ENCODE data around the gene RYR1. TPM values are rescaled to one million over a fixed set of nuclear protein-coding genes. Genes with fewer than 3 reads are reported as not detected.

RYR1 gene
- total and polyA plus RNA-seq, 11 donors, result 0.44 to 2.1 (median 0.86) TPM

GRCh38 chr19:38413416-38413815 lies 20.1 kb upstream of the RYR1 start:
- no peak for ATAC-seq
- intact Hi-C loops (cut with DNase I), result loop anchor here in 1 of 10 donors (10.0 kb wide), 1 partner anchor 541 kb away; no protein-coding TSS in a partner anchor
- WGBS, 4 donors, result 90 to 96% (median 92%) methylated on average over 6 of the region's 6 CpGs

DNA sequence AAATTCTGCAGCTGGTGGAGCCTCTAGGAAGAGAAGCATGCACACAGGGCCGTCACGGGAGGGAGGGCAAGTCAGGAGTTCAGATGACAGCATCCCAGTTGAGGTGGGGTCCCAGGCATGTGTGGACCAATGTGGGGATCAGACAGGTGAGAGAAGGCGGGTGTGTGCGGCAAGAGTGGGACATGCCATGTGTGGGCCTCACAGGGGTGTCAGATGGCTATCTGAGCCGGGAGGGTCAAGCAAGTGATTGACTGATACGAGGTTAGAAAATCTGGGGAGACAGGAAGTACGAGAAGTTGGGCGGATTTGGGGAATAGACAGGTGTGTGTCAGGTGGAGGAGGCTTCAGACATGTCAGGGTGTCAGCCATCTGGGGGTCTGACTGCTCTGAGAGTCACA lies 16.3 kb upstream of the RYR1 start:
- no peak for DNase-seq
- Histone ChIP-seq H3K27ac (peak overlapping the region in 2 of 12 donors; percentile 33 to 52), H3K4me3 (no peak overlapping the region), H3K4me1 (peaks cover 0 to 16% (median 8%) of the 10 kb centered on the region in 12 donors), H3K9me3 (no peaks in the 10 kb centered on the region), H3K27me3 (peaks cover 0 to 18% (median 0%) of the 10 kb centered on the region in 9 donors), H3K36me3 (no peaks in the 10 kb centered on the region)
- no peak for ATAC-seq
- TF ChIP-seq CTCF (IDR thresholded peaks at IDR 0.05) (no peak), POLR2A (IDR thresholded peaks at IDR 0.05) (no peak)
- WGBS, 4 donors, result 81 to 91% (median 88%) methylated on average over 8 of the region's 8 CpGs
- intact Hi-C loops (cut with DNase I), result loop anchor here in 1 of 10 donors (10.0 kb wide), 1 partner anchor 538 kb away; no protein-coding TSS in a partner anchor

More at GRCh38 chr19:38413416-38413815, 20.1 kb upstream of the RYR1 start:
- peaks cover 0 to 12% (median 8%) of the 10 kb centered on the region in 12 donors for H3K4me1 ChIP-seq
- H3K36me3 ChIP-seq, result peaks cover 0 to 5% (median 0%) of the 10 kb centered on the region in 9 donors
- H3K9me3 ChIP-seq, result no peaks in the 10 kb centered on the region
- no peak overlapping the region for H3K4me3 ChIP-seq
- peaks cover 0 to 9% (median 0%) of the 10 kb centered on the region in 9 donors for H3K27me3 ChIP-seq
- DNase-seq, result no peak
- no peak overlapping the region for H3K27ac ChIP-seq
- TF ChIP-seq POLR2A (IDR thresholded peaks at IDR 0.05) (no peak), CTCF (IDR thresholded peaks at IDR 0.05) (no peak)

DNA sequence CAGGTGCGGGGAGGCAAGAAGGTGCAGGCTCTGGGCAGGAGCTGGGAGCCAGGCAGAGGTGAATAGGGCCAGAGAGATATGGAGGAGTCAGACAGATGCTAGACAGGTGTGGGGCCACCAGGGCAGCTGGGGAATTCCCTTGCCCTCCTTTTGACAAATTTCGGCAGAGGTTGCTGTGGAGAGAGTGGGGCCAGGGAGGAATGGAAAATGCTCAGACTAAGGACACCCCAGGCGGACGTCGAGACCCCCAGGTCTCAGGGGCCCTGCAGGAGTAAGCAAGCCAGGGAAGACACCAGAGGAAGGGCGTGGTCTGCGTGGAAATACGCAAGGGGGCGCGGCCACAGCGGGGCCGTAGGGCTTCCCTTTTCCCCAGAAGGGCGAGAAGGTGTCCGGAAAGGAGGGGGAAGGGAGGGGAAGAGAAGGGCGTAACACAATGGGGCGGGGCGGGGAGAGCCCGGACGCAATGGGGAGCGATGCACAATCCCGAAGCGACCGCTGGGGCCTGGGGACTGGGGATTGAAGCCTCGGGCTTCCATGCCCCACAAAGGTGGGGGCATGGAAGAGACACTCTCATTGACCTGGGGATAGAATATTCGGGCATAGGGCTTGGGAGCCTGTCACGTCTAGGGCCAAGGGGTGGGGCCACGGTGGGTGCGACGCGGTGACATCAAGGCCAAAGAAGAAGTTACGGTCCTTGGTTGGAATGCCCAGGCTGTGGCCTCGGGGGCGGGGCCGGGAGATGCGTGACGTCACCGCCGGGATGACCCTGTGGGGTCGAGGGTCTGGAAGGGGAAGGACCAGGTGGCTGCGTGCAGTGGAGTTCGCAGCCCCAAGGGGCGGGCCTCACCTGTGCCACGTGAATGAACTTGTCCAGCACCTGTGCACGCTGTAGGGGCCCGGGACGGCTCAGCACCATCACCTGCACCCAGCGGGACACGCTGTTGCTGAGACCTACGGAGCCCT lies 15.7 kb upstream of the RYR1 start:
- peaks cover 0 to 18% (median 0%) of the 10 kb centered on the region in 9 donors for H3K27me3 ChIP-seq
- ATAC-seq (peak; percentile 64 to 95 (median 86)), DNase-seq (peak; percentile 56 to 83 (median 76))
- peak overlapping the region in 11 of 12 donors; percentile 18 to 56 (median 44) for H3K4me3 ChIP-seq
- H3K9me3 ChIP-seq, result no peaks in the 10 kb centered on the region
- H3K27ac ChIP-seq, result peak overlapping the region in 3 of 12 donors; percentile 18 to 52 (median 33)
- TF ChIP-seq POLR2A (IDR thresholded peaks at IDR 0.05) (no peak), CTCF (IDR thresholded peaks at IDR 0.05) (peak in 1 of 12 donors; percentile 5)
- WGBS, 4 donors, result 5 to 9% (median 6%) methylated on average over 32 to 49 of the region's 49 CpGs
- H3K36me3 ChIP-seq, result no peaks in the 10 kb centered on the region
- peaks cover 0 to 16% (median 8%) of the 10 kb centered on the region in 12 donors for H3K4me1 ChIP-seq
- intact Hi-C loops (cut with DNase I), result loop anchor here in 1 of 10 donors (10.0 kb wide), 1 partner anchor 537 kb away; no protein-coding TSS in a partner anchor

GRCh38 chr19:38420935-38421334 lies 12.6 kb upstream of the RYR1 start:
- H3K36me3 ChIP-seq, result no peaks in the 10 kb centered on the region
- no peak overlapping the region for H3K4me3 ChIP-seq
- no peak overlapping the region for H3K27ac ChIP-seq
- DNase-seq (no peak), ATAC-seq (no peak)
- no peaks in the 10 kb centered on the region for H3K9me3 ChIP-seq
- intact Hi-C loops (cut with DNase I), result no loop called here
- WGBS, 4 donors, result 83 to 89% (median 86%) methylated on average over 6 to 9 of the region's 9 CpGs
- peaks cover 0 to 26% (median 3%) of the 10 kb centered on the region in 9 donors for H3K27me3 ChIP-seq
- TF ChIP-seq CTCF (IDR thresholded peaks at IDR 0.05) (no peak), POLR2A (IDR thresholded peaks at IDR 0.05) (no peak)
- peaks cover 0 to 21% (median 8%) of the 10 kb centered on the region in 12 donors for H3K4me1 ChIP-seq
